ENCODE measurements around the gene NKX2-3.

NKX2-3 gene

GRCh38 chr10:99582255-99582770 is 49.6 kb downstream of the NKX2-3 start:
- no peak for TF ChIP-seq EP300 (IDR thresholded peaks at IDR 0.05; ENCODE audit: borderline replicate concordance)
- TF ChIP-seq USF1 (IDR thresholded peaks at IDR 0.05) = no peak

GRCh38 chr10:99583687-99584086 is 50.9 kb downstream of the NKX2-3 start:
- TF ChIP-seq YY1 (IDR thresholded peaks at IDR 0.05; ENCODE audit: low read depth) (no peak), USF1 (IDR thresholded peaks at IDR 0.05) (no peak), RAD21 (IDR thresholded peaks at IDR 0.05; ENCODE audit: low read depth) (no peak), TAF1 (IDR thresholded peaks at IDR 0.05; ENCODE audit: low read depth) (no peak), CREB1 (IDR thresholded peaks at IDR 0.05; ENCODE audit: low read depth) (no peak), CEBPB (IDR thresholded peaks at IDR 0.05) (no peak), FOXM1 (IDR thresholded peaks at IDR 0.05; ENCODE audit: borderline replicate concordance, low read depth) (no peak), MAX (IDR thresholded peaks at IDR 0.05) (no peak), EP300 (IDR thresholded peaks at IDR 0.05; ENCODE audit: borderline replicate concordance) (no peak), REST (IDR thresholded peaks at IDR 0.05; ENCODE audit: low read depth) (no peak)

All from Ishikawa (cell line).